ENCODE data around the gene EID2B.

Gene EID2B

GRCh38 chr19:39531834-39532232, 819 bp downstream of the EID2B start:
- DNase-seq, result no peak

GRCh38 chr19:39525205-39525604, 7.4 kb downstream of the EID2B start:
- DNase-seq, result no peak

GRCh38 chr19:39524495-39524894, 8.2 kb downstream of the EID2B start:
- no peak for DNase-seq

GRCh38 chr19:39520541-39521484, 11.8 kb downstream of the EID2B start:
- no peak for DNase-seq

GRCh38 chr19:39518975-39519374, 13.7 kb downstream of the EID2B start:
- no peak for DNase-seq

GRCh38 chr19:39518458-39518857, 14.2 kb downstream of the EID2B start:
- no peak for DNase-seq

GRCh38 chr19:39517432-39517831, 15.2 kb downstream of the EID2B start:
- DNase-seq, result no peak

- DNase-seq, result no peak
These were observed 16.4 kb downstream of the EID2B start for GRCh38 chr19:39516270-39516669.

- no peak for DNase-seq
These were observed 17.0 kb downstream of the EID2B start for GRCh38 chr19:39515551-39516191.

- DNase-seq, result no peak
These were observed 17.7 kb downstream of the EID2B start, which contains the start of gene SELENOV for GRCh38 chr19:39514840-39515550. Gene SELENOV (plus strand): TSS chr19:39515139. CDS start chr19:39515213, 74 bp downstream.

- no peak for DNase-seq
These were observed 19.7 kb downstream of the EID2B start for GRCh38 chr19:39512988-39513387.

GRCh38 chr19:39509233-39509632, 23.4 kb downstream of the EID2B start:
- no peak for DNase-seq

GRCh38 chr19:39508629-39509028, 24.0 kb downstream of the EID2B start:
- no peak for DNase-seq

GRCh38 chr19:39507715-39508364, 24.8 kb downstream of the EID2B start:
- no peak for DNase-seq

GRCh38 chr19:39506944-39507714, 25.5 kb downstream of the EID2B start:
- DNase-seq, result peak in 2 of 5 donors; percentile 38 to 45

GRCh38 chr19:39506598-39506943, 26.1 kb downstream of the EID2B start:
- DNase-seq, result no peak

- peak; percentile 61 to 80 (median 70) for DNase-seq
These were observed 29.8 kb downstream of the EID2B start for GRCh38 chr19:39502640-39503417.

GRCh38 chr19:39501340-39501739, 31.3 kb downstream of the EID2B start:
- no peak for DNase-seq

- no peak for DNase-seq
These were observed 32.1 kb downstream of the EID2B start for GRCh38 chr19:39500543-39500942.

- no peak for DNase-seq
These were observed 32.7 kb downstream of the EID2B start for GRCh38 chr19:39499932-39500331.
